Measurements from ENCODE around the gene SLC25A45. TPM values are rescaled to one million over a fixed set of nuclear protein-coding genes. Genes with fewer than 3 reads are reported as not detected.

The SLC25A45 gene
- total and polyA plus RNA-seq, 11 donors, result 3.8 to 11.6 (median 6.6) TPM

DNA sequence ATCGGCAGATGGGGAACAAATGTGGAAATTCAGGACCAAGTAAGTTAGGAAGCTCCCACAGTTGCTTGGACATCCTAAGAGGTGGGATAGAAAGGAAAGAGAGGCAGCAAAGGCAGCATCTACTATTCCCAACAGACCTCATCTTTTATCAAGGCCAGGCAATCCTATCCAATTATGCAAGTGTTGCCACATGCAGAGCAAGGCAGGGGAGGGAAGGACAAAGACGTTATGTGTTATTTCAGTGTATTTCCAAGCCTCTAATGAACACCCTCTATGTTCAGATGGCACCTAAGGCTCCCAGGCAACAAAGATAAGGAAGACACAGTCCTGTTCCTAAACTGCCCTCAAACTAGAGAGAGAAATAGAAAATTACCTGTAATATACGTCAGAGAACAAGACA, 18.7 kb downstream of the SLC25A45 start:
- Histone ChIP-seq H3K27ac (no peak overlapping the region), H3K36me3 (no peaks in the 10 kb centered on the region), H3K4me3 (no peak overlapping the region), H3K4me1 (peaks cover 0 to 22% (median 5%) of the 10 kb centered on the region in 12 donors), H3K9me3 (no peaks in the 10 kb centered on the region), H3K27me3 (no peaks in the 10 kb centered on the region)
- intact Hi-C loops (cut with DNase I), result loop anchor here in 3 of 10 donors (5.0 to 10.0 kb wide), 2 partner anchors 51 to 149 kb away; no protein-coding TSS in a partner anchor
- no peak for TF ChIP-seq POLR2A (IDR thresholded peaks at IDR 0.05)
- TF ChIP-seq, protein P1, sequence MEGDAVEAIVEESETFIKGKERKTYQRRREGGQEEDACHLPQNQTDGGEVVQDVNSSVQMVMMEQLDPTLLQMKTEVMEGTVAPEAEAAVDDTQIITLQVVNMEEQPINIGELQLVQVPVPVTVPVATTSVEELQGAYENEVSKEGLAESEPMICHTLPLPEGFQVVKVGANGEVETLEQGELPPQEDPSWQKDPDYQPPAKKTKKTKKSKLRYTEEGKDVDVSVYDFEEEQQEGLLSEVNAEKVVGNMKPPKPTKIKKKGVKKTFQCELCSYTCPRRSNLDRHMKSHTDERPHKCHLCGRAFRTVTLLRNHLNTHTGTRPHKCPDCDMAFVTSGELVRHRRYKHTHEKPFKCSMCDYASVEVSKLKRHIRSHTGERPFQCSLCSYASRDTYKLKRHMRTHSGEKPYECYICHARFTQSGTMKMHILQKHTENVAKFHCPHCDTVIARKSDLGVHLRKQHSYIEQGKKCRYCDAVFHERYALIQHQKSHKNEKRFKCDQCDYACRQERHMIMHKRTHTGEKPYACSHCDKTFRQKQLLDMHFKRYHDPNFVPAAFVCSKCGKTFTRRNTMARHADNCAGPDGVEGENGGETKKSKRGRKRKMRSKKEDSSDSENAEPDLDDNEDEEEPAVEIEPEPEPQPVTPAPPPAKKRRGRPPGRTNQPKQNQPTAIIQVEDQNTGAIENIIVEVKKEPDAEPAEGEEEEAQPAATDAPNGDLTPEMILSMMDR (IDR thresholded peaks at IDR 0.05), result no peak
- no peak for ATAC-seq
- no peak for DNase-seq
- WGBS, 4 donors, result 61 to 75% (median 65%) methylated on average over 3 of the region's 3 CpGs

DNA sequence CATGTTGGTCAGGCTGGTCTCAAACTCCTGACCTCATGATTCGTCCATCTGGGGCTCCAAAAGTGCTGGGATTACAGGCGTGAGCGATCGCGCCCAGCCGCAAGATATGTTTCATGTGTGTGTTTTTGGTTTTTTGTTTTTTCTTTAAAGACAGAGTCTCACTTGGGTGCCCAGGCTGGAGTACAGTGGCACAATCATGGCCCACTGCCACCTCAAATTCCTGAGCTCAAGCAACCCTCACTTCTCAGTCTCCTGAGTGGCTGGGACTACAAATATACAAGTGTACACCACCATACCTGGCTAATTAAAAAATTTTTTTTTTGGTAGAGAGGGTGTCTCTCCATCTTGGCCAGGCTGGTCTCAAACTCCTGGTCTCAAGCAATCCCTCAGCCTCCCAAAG, 19.5 kb downstream of the SLC25A45 start:
- DNase-seq (no peak), ATAC-seq (no peak)
- TF ChIP-seq POLR2A (IDR thresholded peaks at IDR 0.05), result no peak
- TF ChIP-seq, protein P1 (IDR thresholded peaks at IDR 0.05), result no peak
- Histone ChIP-seq H3K27ac (peak overlapping the region in 2 of 12 donors; percentile 21 to 61), H3K36me3 (no peaks in the 10 kb centered on the region), H3K9me3 (no peaks in the 10 kb centered on the region), H3K4me3 (no peak overlapping the region), H3K27me3 (no peaks in the 10 kb centered on the region), H3K4me1 (peaks cover 0 to 22% (median 6%) of the 10 kb centered on the region in 12 donors)
- intact Hi-C loops (cut with DNase I), result loop anchor here in 3 of 10 donors (5.0 to 10.0 kb wide), 2 partner anchors 52 to 149 kb away; no protein-coding TSS in a partner anchor
- 87 to 95% (median 90%) methylated on average over 6 of the region's 6 CpGs for WGBS, 4 donors

DNA sequence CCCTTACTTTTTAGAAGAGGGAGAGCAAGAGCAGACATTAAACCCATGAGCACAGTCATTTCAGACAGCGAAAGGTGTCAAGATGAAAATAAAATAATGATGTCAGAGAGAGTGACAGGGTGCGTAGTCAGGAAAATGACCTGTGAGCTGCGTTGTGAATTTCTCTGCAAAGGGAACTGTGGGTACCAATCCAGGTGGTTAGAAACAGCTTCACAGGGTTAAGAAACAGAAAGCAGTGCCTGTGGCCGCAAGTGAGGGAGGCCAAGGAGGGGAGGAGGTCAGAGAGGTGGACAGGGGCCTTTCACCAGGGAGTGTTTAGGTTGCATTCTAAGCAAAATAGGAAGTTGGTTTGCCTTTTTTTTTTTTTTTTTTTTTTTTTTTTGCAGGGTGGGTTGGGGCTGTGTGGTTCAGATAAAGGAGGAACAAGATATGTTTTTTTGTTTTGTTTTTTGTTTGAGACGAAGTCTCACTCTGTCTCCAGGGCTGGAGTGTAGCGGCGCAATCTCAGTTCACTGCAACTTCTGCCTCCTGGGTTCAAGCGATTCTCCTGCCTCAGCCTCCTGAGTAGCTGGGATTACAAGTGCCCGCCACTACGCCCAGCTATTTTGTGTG, 20.0 kb downstream of the SLC25A45 start:
- H3K9me3 ChIP-seq, result no peaks in the 10 kb centered on the region
- ATAC-seq, result no peak
- WGBS, 4 donors, result 81 to 87% (median 84%) methylated on average over 10 of the region's 10 CpGs
- peaks cover 0 to 25% (median 8%) of the 10 kb centered on the region in 12 donors for H3K4me1 ChIP-seq
- H3K4me3 ChIP-seq, result no peak overlapping the region
- no peaks in the 10 kb centered on the region for H3K36me3 ChIP-seq
- no peaks in the 10 kb centered on the region for H3K27me3 ChIP-seq
- intact Hi-C loops (cut with DNase I), result loop anchor here in 3 of 10 donors (5.0 to 10.0 kb wide), 2 partner anchors 52 to 150 kb away; no protein-coding TSS in a partner anchor
- peak overlapping the region in 2 of 12 donors; percentile 20 to 61 for H3K27ac ChIP-seq
- TF ChIP-seq, protein P1 (IDR thresholded peaks at IDR 0.05), result no peak
- no peak for TF ChIP-seq POLR2A (IDR thresholded peaks at IDR 0.05)
- DNase-seq, result no peak

DNA sequence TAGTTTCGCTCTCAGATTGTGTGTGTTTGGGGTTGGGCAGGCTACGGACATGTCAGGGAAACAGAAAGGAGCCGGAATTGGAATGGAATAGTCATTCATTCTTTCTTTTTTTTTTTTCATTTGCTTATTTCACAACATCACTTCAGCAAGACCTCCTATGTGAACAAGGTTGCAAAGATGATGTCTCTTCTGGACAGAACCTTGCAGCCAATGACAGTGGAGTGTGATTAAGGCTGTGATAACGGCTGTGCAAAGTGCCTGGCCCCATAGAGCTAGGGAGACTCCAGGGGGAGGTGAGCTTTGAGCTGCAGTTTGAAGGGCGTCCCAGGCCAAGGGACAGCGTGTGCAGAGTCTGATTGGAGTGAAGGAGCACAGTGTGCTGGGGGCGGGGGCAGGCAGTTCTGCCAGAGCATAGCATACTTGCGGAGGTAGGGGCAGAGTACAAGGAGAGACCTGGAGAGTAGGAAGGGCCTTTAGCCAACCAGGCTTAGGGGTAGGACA, 24.5 kb downstream of the SLC25A45 start:
- whole genome bisulfite sequencing, 4 donors, result 60 to 81% (median 63%) methylated on average over 8 of the region's 8 CpGs
- Histone ChIP-seq H3K27me3 (peaks cover 0 to 6% (median 0%) of the 10 kb centered on the region in 9 donors), H3K36me3 (peaks cover 0 to 5% (median 0%) of the 10 kb centered on the region in 9 donors), H3K9me3 (no peaks in the 10 kb centered on the region), H3K4me3 (no peak overlapping the region), H3K4me1 (peaks cover 0 to 49% (median 27%) of the 10 kb centered on the region in 12 donors), H3K27ac (peak overlapping the region in 4 of 12 donors; percentile 13 to 68 (median 46))
- DNase-seq (peak in 3 of 5 donors; percentile 56 to 70 (median 63)), ATAC-seq (peak; percentile 25 to 55 (median 44))
- intact Hi-C loops (cut with DNase I), result loop anchor here in 1 of 10 donors (2.0 kb wide), 1 partner anchor 31 kb away; no protein-coding TSS in a partner anchor
- TF ChIP-seq, protein P1 (IDR thresholded peaks at IDR 0.05), result no peak
- no peak for TF ChIP-seq POLR2A (IDR thresholded peaks at IDR 0.05)

All from heart left ventricle (tissue), 16 donors.